ENCODE measurements around the gene RGL1. TPM values are rescaled to one million over a fixed set of nuclear protein-coding genes. Genes with fewer than 3 reads are reported as not detected.
A peak's percentile ranks its signal among the peaks of the same experiment; 100 is the strongest.

The RGL1 gene
- total RNA-seq, 1 donor from 2014 or later = 68.1 TPM

GRCh38 chr1:183838221-183838620, 33.3 kb downstream of the RGL1 start:
- Mint-ChIP-seq H3K36me3 (ENCODE audit: unreplicated experiment) (peaks cover 29% of the 10 kb centered on the region), H3K27ac (ENCODE audit: unreplicated experiment) (no peak overlapping the region), H3K27me3 (ENCODE audit: unreplicated experiment) (no peaks in the 10 kb centered on the region), H3K9me3 (ENCODE audit: unreplicated experiment) (no peaks in the 10 kb centered on the region), H3K4me3 (ENCODE audit: unreplicated experiment) (no peak overlapping the region), H3K4me1 (ENCODE audit: unreplicated experiment) (peaks cover 67% of the 10 kb centered on the region)
- no peak for DNase-seq (ENCODE audit: extremely low spot score, unreplicated experiment)
- TF ChIP-seq CTCF (IDR thresholded peaks at IDR 0.05) = no peak

GRCh38 chr1:183840140-183840539, 35.2 kb downstream of the RGL1 start:
- Mint-ChIP-seq H3K4me1 (ENCODE audit: unreplicated experiment) (peaks cover 77% of the 10 kb centered on the region), H3K9me3 (ENCODE audit: unreplicated experiment) (no peaks in the 10 kb centered on the region), H3K27ac (ENCODE audit: unreplicated experiment) (peak overlapping the region; percentile 59), H3K27me3 (ENCODE audit: unreplicated experiment) (no peaks in the 10 kb centered on the region), H3K4me3 (ENCODE audit: unreplicated experiment) (no peak overlapping the region), H3K36me3 (ENCODE audit: unreplicated experiment) (peaks cover 19% of the 10 kb centered on the region)
- no peak for TF ChIP-seq CTCF (IDR thresholded peaks at IDR 0.05)
- no peak for DNase-seq (ENCODE audit: extremely low spot score, unreplicated experiment)

DNA sequence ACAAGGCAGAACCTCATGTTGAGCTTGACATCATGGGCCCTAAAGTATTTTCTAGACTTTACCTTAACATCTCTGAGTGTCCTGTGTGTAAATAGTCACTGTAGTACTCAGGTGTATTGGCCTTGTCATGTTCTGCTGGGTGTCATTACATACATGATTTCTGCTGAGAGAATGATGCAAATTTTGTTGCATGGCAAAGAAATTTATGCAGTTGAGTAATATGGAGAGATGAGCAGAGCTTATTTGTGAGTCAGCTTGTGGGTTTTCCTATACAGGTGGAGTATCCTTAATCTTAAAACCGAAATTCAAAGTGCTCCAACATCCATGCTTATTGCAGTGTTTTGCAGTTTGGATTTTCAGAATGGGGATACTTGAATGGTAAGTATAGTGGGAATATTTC, 36.6 kb downstream of the RGL1 start:
- no peak for DNase-seq (ENCODE audit: extremely low spot score, unreplicated experiment)
- Mint-ChIP-seq H3K27me3 (ENCODE audit: unreplicated experiment) (no peaks in the 10 kb centered on the region), H3K4me1 (ENCODE audit: unreplicated experiment) (peaks cover 83% of the 10 kb centered on the region), H3K9me3 (ENCODE audit: unreplicated experiment) (no peaks in the 10 kb centered on the region), H3K36me3 (ENCODE audit: unreplicated experiment) (peaks cover 20% of the 10 kb centered on the region), H3K4me3 (ENCODE audit: unreplicated experiment) (peak overlapping the region; percentile 66), H3K27ac (ENCODE audit: unreplicated experiment) (peak overlapping the region; percentile 94)
- no peak for TF ChIP-seq CTCF (IDR thresholded peaks at IDR 0.05)

- no peaks in the 10 kb centered on the region for H3K9me3 Mint-ChIP-seq (ENCODE audit: unreplicated experiment)
- peak; percentile 86 for DNase-seq (ENCODE audit: extremely low spot score, unreplicated experiment)
- peak overlapping the region; percentile 66 for H3K4me3 Mint-ChIP-seq (ENCODE audit: unreplicated experiment)
- no peak for TF ChIP-seq CTCF (IDR thresholded peaks at IDR 0.05)
- peaks cover 22% of the 10 kb centered on the region for H3K36me3 Mint-ChIP-seq (ENCODE audit: unreplicated experiment)
- H3K27me3 Mint-ChIP-seq (ENCODE audit: unreplicated experiment) = no peaks in the 10 kb centered on the region
- peak overlapping the region; percentile 94 for H3K27ac Mint-ChIP-seq (ENCODE audit: unreplicated experiment)
- H3K4me1 Mint-ChIP-seq (ENCODE audit: unreplicated experiment) = peaks cover 80% of the 10 kb centered on the region
These were observed 37.3 kb downstream of the RGL1 start for GRCh38 chr1:183841950-183842794.

DNA sequence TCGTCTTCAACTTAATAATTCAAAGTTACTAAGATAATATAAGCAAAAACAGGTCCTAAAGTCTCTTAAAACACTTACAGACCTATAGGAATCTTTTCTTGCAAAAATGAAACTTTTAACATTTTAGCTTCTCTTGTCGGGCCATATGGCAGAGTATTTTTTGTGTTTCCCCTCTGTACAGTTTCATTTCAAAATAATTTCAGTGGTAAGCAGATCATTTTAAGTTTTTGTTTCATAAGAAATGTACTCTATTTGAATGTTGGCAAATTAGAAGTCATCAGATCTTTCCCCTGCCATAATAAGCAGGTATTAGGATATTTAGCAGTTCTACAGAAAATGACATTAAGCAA, 37.9 kb downstream of the RGL1 start:
- peak overlapping the region; percentile 66 for H3K4me3 Mint-ChIP-seq (ENCODE audit: unreplicated experiment)
- H3K9me3 Mint-ChIP-seq (ENCODE audit: unreplicated experiment) = no peaks in the 10 kb centered on the region
- TF ChIP-seq CTCF (IDR thresholded peaks at IDR 0.05) = no peak
- H3K4me1 Mint-ChIP-seq (ENCODE audit: unreplicated experiment) = peaks cover 76% of the 10 kb centered on the region
- H3K36me3 Mint-ChIP-seq (ENCODE audit: unreplicated experiment) = peaks cover 28% of the 10 kb centered on the region
- no peak for DNase-seq (ENCODE audit: extremely low spot score, unreplicated experiment)
- peak overlapping the region; percentile 94 for H3K27ac Mint-ChIP-seq (ENCODE audit: unreplicated experiment)
- H3K27me3 Mint-ChIP-seq (ENCODE audit: unreplicated experiment) = no peaks in the 10 kb centered on the region

All from osteocyte (in vitro differentiated cells).